Adrenal gland (tissue), 5 donors: ENCODE results near the gene TMEM95.

Source experiments
- CTCF ChIP-seq, 6 experiments: fragments of 450-650 bp in 4 of 6; fragments of 200-600 bp in 2 of 6; sonication (generic) in 1 of 6; IDR thresholded peaks; 1 replicate in 5 of 6; 2 replicates in 1 of 6; pipeline versions ENCODE4 v1.5.1 to v1.8.0; 2016 to 2021; ENCODE audit warnings: antibody characterized with exemption in 6 of 6, mild to moderate bottlenecking in 2 of 6, moderate library complexity in 1 of 6
- POLR2A ChIP-seq, 2 donors: fragments of 450-650 bp; IDR thresholded peaks; one replicate each; pipeline ENCODE4 v1.6.1; 2017; ENCODE audit warnings: antibody characterized with exemption in 2 of 2, mild to moderate bottlenecking in 2 of 2, moderate library complexity in 1 of 2
- donor health status: DM: no; HTN: no; CAD: no.

GRCh38 chr17:7384489-7385081 is 29.6 kb downstream of the TMEM95 start:
- TF ChIP-seq CTCF (IDR thresholded peaks at IDR 0.05) (no peak), POLR2A (IDR thresholded peaks at IDR 0.05) (no peak)
